Anterior cingulate cortex (tissue), 58 donors: ENCODE results near the gene CDH19.
"Not testable (repeated sequence)": the region's sequence is repeated elsewhere in the genome, so short reads cannot be mapped to it uniquely, and the experiment has no call there.

Experiments
- DNase-seq, 58 donors: peaks; one replicate each; lab custom pipeline; 2025; lab: John Stamatoyannopoulos, UW

The CDH19 gene

GRCh38 chr18:66473882-66474281 lies 130.0 kb downstream of the CDH19 start:
- DNase-seq, result no peak

GRCh38 chr18:66466184-66466583 lies 137.7 kb downstream of the CDH19 start:
- not testable (repeated sequence) for DNase-seq

DNA sequence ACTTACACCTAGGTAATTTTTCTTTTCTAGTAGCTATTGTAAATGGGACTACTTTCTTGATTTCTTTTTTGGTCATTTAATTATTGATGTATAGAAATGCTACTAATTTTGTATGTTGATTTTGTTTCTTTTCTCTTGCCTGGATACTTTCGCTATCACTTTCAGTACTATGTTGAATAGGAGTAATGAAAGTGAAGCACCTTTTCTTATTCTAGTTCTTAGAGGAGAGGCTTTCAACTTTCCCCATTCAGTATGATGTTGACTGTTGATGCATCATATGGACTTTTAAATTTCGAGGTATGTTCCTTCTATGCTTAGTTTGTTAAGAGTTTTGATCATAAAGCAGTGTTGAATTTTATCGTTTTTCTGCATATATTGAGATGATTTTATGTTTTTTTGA lies 142.5 kb downstream of the CDH19 start:
- DNase-seq, result no peak

GRCh38 chr18:66457245-66457644 lies 146.6 kb downstream of the CDH19 start:
- no peak for DNase-seq
